Stimulated activated CD8-positive, alpha-beta memory T cell treated with anti-CD3 and anti-CD28 coated beads, Interleukin-4, amount 100 ng/mL, for 48 hours (primary cell): ENCODE measurements around the gene CTIF.
A peak's percentile ranks its signal among the peaks of the same experiment; 100 is the strongest.

ENCODE experiments used
- DNase-seq: peaks from one replicate; pipeline ENCODE4 v3.0.0-alpha.2; 2020

The CTIF gene

DNA sequence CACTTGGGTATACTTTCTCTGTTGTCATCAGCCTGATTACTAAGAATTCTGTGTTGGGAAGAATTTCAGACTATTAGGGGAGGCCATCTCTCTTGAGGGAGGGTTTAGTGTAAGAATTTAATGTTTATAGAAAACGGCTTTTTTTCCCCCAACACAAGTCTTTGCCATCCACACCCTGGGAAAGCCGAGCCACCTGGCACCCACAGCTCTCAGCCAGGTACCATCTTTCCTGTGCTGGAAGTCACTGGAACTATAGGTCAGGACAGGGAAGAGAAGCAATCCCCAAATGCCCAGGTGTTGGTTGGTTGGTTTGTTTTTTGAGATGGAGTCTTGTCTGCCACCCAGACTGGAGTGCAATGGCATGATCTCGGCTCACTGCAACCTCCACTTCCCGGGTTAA lies 256.9 kb downstream of the CTIF start:
- DNase-seq = no peak

DNA sequence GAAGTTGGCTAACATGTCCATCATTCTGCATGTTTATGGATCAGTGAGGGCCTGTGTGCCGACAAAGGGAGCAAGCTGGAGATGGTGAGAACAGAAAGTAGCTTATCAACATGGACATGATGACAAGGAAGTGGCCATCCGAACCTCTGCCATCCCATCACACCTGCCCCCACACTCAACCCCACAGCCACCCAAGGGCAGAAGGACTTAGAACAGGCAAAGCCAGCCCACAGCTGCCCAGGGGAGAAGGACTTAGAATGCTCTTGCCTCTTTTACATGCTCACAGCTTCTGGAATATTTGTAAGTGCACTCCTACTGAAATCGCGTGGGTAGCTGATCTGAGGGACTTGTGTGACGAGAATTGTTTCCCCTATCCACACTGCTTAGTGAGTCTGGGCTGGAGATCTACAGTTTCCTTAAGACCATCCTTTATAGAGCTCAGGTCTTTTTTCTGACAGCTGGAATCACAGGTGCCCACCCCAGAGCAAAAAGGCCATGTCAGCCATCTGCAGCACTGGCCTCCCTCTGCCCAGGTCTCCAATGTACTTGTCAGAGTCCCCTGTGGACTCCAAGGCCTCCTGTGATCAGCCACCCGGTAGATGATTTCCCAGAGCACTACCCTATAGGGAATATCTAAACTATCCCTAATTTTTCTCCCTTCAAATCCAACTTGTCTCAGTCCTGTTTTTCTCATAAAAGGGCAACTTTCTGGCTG lies 257.8 kb downstream of the CTIF start:
- DNase-seq = no peak

GRCh38 chr18:48797841-48798255 lies 259.0 kb downstream of the CTIF start:
- DNase-seq = no peak

DNA sequence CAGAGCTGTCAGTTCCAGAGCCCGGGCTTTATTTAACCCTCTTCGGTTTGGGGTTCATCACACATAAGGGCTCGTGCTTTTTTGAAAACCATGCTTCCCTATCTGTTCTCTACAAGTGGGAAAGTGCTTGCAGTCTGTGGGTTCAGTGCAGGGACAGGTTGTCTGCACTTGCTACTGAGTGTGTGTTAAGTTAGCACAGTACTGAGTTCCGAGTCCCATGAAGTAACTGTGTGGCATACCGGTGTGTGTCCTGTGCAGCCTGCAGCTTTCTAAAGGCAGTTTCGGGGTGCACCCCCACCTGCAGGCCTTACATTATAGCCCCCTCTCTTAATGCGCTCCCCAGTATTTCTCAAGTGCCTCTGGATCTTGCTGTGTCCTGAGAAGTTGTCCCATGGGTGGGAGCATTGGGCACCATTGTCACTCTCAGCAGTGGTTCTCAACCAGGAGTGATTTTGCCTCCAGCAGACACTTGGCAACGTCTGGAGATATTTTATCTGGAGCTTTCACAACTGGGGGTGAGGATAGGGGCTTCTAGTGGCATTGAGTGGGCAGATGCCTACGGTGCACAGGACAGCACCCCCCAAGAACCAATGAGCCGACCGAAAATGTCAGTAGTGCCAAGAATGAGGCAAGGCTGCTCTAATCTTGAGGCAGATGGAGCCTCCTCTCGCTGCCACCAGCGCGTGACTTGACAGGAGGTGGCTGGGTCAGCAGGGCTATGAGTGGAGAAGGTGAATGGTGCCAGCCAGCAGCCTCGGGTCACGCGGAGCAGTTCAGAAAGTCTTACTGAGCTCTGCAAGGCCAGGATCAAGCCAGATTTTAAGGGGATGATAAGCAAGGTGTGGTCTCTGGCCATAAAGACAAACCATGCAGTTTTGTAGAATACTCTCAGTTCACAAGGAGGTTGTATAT lies 259.8 kb downstream of the CTIF start:
- DNase-seq = peak; percentile 20

- peak; percentile 22 for DNase-seq
These were observed 261.0 kb downstream of the CTIF start for GRCh38 chr18:48799724-48800315.

DNA sequence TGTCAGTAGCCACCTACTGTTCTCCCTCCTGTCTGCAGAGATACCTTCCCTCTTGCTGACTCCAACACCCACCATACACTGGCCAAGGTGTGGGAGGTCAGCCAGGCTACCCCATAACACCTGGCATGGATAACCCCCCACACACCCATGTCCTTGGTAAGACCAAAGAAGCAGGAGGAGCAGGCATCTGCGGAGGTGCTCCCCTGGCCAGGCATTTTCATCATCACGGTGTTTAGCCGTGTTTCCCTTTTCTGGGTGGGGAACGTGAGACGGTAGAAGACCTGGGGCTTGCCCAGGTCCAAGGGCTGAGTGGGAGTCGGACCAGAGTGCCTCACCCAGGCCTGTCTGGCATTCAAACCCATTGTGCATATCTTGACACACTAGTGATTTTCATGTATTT lies 261.6 kb downstream of the CTIF start:
- no peak for DNase-seq

DNA sequence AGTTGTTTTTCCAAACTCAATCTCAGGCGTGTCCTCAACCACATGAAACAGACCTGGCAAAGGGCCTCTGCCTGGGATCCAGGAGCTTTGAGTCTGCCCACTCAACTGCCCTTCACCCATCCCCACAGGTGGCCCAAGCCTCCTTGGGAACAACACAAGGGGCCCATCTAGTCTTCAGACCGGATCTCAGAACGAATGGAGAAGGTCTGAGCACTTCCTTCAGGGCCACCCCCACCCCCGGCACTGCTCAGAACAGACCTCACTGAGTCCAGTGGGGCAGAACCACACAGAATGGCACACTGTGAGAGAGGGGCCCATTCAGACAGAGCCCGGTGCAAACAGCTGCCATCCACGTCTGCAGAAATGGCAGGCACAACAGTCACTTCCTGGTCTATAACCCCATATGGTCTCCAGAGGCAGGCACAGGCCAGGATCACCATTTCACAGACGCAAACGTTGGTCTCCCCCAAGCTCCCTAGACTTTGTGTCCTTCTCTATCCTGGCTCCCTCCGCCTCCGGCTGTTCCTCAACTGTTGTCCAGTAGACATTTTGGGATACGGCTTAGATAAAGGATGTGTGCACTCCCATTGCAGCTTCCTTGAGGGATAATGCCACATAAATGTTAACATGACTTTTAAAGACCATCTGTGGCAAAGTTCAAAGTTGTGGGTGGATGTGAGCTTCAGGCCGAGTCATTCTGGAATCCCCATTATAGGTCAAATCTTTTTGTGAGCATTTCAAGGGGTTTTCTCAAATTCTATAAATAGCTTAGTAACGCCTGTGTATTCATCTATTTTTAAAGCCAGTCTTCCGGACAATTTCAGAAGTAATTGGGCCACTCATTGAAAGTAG lies 262.3 kb downstream of the CTIF start:
- DNase-seq = peak; percentile 38

GRCh38 chr18:48801728-48802542 lies 263.1 kb downstream of the CTIF start:
- DNase-seq = peak; percentile 24

GRCh38 chr18:48802543-48803290 lies 263.9 kb downstream of the CTIF start:
- DNase-seq = peak; percentile 20

DNA sequence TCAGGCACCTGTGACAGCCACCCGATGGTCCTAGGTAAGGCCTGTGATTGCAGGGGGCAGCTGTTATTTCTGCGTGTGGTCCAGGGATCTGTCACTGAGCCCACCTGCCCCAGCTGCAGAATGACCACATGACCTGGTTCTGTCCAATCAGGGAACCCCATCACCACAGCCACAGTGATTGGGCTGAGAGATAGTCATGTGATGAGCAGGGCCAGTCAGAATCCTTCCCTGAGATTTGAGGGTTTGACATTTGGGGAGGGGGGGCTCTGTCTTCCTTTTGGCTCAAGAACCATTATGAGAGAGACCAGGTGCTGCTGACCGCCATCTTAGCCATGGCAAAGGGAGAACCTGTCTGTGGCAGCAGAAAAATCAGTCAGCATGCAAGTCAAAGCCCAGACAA lies 264.7 kb downstream of the CTIF start:
- peak; percentile 14 for DNase-seq

GRCh38 chr18:48803951-48804855 lies 265.4 kb downstream of the CTIF start:
- DNase-seq = peak; percentile 21

DNA sequence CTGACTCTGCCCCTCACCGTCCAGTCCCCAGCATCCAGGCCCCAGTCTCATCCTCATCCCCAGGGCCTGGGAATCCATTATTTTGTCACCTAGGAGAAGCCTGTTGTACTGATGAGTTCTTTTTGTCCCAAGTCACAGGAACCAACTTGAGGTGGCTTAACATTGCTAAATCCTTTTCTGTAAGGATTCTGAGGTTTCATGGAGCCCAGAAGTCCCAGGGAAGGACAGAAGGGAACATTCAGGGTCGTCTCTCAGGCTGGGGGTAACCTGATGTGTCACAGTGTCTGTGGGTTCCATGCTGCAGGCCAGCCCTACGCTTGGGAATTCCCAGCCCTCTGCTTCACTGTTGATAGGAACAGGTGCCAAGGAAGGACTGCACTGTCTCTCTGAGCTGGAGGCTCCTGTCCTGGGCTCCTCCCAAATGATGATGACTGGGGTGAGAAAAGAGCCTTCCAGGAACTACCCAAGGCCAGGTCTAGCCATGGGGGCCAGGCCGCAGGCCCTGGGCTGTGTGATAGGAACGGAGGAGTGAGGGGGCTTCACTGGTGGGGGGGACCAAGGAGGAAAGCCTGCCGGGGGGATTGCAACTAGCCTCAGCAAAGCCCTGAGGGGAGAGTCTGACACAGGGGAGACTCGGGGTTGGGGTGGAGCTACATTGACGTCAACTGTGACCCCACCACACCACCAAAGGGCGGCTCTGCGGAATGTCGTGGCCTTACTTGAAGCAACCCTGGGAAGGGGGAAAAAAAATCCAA lies 266.2 kb downstream of the CTIF start:
- peak; percentile 22 for DNase-seq

DNA sequence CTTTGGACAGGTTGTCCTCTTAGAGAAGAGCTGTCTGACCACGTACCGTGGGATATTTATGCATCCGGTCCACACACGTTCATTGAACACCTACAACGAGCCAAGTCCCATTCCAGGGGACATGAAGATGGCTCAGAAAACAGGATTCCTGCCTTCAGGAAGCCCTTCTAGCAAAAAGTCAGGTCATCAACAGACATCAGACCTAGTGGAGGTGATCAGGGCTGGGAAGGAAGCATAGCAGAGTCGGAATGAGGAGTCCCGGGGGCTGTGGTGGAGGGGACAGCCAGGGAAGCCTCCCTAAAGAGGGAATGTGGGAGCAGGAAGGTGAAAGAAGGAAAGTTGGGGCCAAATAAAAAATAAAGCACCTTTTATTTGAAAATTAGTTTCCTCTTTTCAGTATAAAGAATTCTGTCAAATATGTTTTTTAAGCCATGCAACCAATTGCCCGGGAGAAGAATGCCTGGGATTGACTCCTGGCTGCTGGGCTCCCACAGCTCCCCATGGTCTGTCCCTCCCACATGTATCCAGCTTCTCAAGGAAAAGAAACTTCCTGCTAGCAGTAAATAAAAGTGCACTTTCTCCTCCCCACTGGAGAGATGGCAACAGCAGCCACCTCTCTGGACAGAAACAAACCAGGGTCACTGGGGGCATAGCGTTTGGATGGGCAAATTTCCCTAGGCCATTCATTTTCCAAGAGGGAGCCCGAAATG lies 267.1 kb downstream of the CTIF start:
- DNase-seq = peak; percentile 13

- peak; percentile 27 for DNase-seq
These were observed 267.9 kb downstream of the CTIF start for GRCh38 chr18:48806551-48807261.

GRCh38 chr18:48808476-48808875 lies 269.6 kb downstream of the CTIF start:
- DNase-seq = no peak

GRCh38 chr18:48809365-48809764 lies 270.5 kb downstream of the CTIF start:
- DNase-seq = no peak

GRCh38 chr18:48810805-48811204 lies 272.0 kb downstream of the CTIF start:
- DNase-seq = no peak

DNA sequence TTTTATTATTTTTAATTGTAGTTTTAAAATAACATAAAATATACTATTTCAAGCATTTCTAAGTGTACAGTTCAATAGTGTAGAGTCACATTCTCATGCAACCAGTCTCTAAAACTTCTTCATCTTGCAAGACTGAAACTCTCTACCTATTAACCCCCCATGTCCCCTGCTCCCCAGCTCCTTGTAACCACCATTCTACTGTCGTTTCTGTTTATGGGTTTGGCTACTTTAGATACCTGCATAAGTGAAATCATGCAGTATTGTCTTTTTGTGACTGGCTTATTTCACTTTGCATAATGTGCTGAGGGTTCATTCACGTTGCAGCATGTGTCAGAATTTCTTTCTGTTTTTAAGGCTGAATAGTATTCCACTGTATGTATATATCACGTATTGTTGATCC lies 272.6 kb downstream of the CTIF start:
- DNase-seq = no peak
